Activated CD8-positive, alpha-beta memory T cell treated with anti-CD3 and anti-CD28 coated beads for 1 hour (primary cell): ENCODE data around the gene CPT1B.
A peak's percentile ranks its signal among the peaks of the same experiment; 100 is the strongest.
"Not testable (repeated sequence)": the region's sequence is repeated elsewhere in the genome, so short reads cannot be mapped to it uniquely, and the experiment has no call there.

Experiments
- DNase-seq, 2 donors: peaks; one replicate each; pipeline ENCODE4 v3.0.0-alpha.2; 2020; ENCODE audit warnings: low read depth in 1 of 2; ENCODE audit errors: extremely low read depth in 1 of 2

Gene CPT1B

DNA sequence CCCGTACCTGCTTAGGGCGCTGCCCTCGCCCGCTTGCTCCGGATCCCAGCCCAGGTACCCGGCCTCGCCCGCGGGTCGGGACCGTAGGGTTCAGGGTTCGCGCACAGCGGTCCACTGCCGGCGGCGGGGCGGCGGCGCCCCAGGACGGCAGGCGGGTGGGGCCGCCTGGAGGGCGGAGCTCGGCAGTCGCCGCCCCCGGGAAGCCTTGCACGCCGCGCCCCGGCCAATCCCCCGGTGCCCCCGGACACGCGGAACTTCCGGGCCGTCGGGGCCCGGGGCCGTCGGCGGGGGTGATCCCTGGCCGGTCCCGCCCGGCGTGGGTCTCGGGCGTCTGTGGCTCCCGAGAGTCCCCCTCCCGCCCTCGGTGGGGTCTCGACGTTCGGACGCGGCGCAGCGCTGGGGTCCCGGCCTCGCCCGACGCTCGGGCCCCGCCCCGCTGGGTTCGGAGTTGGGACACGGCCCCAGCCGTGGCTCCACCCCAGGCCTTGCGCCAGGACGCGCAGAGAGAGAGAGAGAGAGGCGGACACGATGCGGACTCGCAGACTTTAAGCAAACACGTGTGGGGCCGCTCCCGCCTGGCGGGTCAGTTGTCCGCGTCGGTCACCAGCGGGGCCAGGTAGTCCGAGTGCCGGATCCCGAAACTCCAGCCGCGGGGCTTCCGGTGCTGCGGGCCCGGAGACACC, 48.2 kb downstream of the CPT1B start, which contains the start of gene TYMP:
Gene TYMP, minus strand, starts transcription at position 116 of the 683 bp plus-strand sequence. CDS start 303 bp downstream, outside the sequence.
- peak in 1 of 2 donors; percentile 61 for DNase-seq

DNA sequence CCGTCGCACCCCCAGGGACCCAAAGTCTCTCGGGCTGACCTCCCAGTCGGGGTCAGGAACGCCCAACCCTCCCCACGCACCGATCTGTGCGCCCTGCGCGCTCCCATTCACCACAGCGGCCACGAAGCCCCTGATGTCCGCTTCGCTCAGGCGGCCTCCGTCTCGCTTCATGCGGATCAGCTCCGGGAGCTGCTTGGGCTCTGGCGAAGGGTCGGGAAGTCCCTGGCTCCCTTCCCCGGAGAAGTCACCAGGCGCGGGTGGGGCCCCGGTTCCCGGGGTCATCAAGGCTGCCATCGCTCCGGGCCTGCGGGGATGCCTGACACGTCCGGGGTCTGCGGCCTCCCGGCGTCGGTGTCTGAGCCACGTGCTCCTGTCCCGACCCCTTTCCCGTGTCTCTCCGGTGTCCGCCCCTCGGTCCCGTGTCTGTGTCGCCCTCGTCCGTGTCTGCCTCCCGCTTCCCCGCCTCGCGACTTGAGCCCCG, 48.8 kb downstream of the CPT1B start:
- no peak for DNase-seq

DNA sequence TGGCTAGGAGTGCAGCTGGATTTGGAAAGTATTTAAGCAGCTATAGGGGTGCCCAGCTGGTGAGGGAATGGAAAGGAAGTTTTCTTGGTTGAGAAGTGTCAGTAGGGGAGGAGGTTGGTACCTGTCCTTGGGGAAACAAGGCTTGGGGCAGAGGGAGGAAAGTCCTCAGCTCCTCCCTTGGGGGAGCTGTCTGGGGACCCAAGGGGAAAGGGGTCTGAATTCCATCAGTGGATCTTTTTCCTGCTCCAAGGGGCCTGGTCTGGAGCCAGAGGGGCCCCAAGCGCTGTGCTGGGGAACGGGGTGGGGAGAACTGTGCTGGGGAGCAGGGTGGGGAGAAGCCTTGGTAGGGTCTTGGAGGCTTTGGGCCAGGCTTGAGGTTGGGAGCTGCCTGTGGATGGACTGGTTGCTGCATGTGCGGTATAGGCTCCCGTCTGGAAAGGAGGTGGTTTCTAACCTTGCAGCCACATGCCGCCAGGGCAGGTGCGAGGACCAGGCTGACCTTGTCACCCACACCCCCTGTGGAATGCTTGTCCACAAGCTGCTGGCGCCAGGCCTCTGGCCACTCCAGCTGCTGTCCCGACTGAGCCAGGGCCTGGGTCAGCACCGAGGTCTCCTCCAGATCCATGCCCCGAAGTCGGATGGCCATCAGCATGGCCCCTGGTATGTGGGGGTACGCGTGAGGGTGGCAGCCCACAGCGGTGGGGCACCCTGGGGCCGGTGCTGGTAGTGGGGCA, 49.4 kb downstream of the CPT1B start:
- no peak for DNase-seq

DNA sequence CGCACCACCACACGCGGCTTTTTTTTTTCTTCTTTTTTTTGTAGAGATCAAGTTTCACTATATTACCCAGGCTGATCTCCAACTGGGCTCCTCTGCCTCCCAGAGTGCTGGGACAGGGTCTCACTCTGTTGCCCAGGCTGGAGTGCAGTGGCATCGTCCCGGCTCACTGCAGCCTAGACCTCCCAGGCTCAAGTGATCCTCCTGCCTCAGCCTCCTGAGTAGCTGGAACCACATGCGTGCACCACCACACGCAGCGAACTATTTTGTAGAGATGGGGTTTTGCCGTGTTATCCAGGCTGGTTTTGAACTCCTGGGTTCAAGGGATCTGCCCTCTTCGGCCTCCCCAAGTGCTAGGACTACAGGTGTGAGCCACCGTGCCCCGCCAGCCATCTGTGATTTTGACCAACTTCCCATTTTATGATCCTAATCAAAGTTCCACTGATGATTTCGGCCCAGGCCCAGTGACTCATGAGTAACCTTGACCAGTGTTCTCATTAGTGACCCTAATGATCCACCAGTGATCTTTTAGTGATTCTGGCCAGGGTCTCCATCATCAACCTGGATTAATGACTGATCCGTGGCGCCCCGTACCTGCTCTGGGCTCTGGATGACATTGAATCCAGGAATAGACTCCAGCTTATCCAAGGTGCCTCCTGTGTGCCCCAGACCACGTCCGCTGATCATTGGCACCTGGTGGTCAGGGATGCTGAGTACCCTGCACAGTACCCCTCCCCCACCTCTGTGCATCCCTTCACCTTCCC, 50.1 kb downstream of the CPT1B start:
- DNase-seq, result no peak

DNA sequence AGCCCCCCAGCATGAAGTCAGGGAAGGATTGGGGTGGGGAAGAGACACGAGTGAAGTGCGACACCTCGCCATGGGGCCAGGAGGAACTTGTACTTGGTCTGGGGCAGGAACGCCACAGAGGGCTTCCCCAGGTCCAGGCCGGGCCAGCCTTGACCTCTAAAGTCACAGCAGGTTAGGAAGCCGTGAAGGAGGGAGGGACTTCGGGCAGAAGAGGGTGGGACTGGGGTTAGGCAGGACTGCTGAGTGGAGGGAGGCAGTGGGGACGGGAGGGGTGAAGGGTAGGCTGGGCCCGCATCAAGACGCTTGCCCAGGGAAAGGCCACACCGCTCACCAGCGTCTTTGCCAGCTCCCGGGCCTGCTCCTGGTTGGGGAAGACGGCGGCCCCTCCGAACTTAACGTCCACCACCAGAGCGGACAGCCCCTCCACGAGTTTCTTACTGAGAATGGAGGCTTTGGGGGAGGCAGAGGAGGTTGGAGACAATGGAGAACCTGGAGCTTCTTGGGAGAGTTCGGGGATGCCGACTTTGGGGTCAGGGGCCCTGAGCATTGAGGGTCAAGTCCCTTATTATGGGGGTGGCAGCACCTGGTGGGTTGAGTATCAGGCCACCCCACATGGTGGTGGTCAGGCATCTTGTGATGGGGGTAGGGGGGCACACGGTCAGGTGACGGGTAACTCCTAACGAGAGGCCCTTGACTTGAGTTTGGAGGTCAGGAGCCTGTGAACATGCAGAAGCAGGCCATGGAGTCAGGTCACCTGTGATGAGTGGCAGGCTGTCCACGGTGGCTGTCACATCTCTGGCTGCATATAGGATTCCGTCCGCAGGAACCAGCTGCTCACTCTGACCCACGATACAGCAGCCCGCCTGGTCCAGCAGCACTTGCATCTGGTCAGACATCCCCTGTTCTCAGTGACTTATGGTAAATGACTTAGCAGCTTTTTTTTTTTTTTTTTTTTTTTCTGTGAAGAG, 51.1 kb downstream of the CPT1B start:
- DNase-seq, result no peak

DNA sequence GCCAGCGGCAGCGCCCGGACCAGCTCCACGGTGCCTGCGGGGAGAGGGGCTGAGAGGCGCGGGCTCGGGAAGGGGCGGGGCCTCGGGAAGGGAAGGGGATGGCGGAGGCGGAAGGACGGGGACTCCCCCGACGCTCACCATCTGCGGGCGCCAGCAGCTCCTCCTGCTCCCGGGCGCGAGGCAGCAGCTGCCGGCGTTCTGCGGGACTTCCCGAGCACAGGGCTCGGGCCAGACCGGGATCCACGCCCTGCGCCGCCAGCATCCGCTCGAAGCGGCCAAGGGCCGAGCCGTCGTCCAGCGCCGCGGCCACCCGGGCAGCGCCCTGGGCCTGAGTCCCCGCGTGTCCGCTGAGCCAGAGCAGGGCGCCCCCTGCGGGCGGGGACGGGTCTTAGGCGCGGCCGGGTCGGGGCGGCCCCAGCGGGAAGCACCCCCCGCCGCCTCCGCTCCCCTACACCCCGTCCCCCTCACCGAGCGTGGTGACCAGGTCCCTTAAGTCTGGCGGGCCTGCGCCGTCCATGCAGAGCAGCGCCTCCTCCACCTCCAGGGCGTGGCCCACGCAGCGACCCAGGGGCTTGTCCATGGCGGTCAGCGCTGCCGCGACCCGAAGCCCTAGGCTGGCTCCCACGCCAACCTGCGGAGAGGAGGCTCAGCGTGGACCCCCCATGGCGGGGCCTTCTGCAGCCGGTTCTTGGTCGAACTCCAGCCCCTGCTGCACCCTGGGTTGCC, 52.0 kb downstream of the CPT1B start:
- DNase-seq, result peak; percentile 57 to 71

DNA sequence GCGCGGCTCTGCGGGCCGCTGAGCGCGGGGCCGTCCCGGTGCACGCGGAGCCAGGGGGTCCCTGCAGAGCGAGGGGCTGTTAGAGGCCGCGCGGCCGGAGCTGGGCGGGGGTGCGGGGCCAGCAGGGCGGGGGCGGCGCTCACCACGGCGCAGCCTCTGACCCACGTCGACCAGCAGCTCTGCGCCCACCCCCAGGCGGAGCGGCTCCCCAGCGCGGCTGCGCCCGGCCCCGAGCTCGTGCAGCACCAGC, 52.4 kb downstream of the CPT1B start:
- no peak for DNase-seq

DNA sequence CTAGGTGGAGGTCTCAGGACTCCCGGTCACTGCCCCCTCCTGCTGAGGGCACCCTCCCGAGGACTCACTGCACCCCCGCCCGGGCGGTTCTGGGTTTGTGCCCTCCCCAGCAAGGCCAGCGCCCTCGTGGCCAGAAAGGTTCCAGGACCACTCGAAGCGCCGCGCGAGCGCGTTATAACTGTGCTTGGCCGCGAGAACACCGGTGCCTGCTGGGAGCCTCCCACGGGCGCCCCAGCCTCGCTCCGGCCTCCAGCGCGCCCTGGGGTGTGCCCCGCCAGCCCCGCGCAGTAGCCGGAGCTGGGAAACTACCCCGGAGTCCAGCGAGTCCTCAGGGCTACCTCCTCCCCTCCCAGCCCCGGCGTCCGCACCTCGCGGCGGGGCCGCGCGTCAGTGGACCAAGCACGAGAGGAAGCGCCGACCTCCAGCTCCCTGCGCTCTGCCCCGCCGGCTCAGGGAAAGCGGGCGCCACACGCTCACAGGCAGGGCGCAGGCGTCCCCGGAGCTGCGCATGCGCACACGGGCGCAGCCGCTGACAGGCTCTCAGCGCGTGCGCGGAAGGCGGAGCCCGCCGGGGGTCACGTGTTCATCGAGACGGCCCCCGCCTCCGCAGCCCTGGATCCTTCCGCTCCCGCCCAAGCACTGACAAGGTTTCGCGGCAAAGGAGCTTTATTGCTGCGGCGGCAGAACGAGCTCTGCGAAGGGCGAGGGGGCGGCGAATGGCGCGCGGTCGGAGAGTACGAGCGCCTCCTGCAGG, 52.9 kb downstream of the CPT1B start, which contains the start of gene SCO2:
Gene SCO2, minus strand, starts transcription at position 495 of the 754 bp plus-strand sequence. CDS start 1,187 bp downstream, outside the sequence.
- DNase-seq, result peak; percentile 93 to 95

DNA sequence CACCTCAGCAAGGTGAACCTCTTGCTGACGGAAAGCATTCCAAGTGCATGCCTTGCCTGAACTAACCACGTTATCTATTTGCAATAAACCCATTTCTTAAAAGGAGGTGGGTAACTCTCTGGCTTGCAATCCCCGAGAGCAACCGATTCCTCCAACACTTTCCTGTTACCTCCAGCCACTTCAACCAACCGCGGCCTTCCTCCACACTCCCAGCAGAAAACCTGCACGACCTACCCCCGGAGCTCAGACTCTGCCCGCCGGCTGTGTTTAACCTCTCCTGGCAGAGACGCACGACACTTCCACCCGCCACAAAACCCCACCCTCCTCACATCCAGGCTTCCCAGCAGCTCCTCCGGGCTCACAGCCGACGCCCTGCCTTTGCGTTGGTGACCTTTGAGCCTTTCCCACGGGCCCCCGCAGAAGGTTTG, 53.5 kb downstream of the CPT1B start:
- DNase-seq, result no peak

DNA sequence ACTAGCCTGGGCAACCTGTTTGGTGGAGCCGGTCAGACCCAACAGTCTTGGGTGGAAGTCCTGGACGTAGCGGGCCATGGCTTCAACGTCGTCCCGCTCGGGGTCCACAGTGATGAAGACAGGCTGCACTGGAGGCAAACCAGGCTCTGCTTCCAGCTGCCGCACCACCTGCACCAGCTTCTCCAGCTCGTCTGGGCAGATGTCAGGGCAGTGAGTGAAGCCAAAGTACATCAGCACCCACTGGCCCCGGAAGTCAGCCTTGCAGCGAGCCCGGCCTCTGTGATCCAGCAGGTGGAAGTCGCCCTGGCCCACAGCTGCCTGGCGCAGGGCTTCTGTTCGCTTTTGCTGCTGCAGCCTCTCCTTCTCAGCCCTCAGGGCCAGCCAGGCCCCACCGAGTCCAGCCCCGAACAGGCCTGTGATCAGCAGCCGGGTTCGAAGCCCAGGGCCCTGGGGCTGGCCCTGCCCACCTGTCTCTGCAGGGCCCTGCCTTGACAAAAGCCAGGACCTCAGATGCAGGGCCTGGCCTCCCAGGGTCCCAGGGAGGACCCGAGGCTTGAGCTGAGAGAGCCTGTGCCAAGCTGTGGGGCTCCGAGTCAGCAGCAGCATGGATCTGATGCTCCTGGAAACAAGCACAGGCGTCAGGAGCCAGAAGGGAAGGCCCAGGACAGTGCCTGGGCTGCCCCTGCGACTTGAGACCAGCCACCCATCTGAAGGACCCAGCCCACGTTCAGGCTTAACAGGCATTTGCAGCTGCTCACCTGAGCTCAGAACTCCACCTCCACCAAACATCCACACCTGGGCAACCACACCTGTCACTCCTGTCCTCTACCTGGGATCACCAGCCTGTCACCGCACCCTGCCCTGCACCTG, 54.2 kb downstream of the CPT1B start:
- DNase-seq, result no peak

DNA sequence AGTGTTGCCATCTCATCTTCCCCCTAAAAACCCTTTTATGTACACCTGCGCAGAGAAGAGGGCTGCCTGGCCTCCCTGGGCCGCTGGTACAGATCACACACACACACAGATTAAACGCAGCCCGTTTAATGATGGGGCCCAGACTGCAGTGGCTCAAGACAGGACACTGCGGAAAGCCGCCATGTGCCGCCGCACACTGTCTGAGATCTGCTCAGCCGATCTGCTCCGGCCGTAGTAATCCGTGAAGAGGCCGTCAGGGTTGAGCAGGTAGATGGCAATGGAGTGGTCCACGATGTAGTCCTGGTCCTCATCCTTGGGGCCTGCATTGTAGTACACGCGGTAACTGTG, 54.8 kb downstream of the CPT1B start:
- DNase-seq, result no peak

DNA sequence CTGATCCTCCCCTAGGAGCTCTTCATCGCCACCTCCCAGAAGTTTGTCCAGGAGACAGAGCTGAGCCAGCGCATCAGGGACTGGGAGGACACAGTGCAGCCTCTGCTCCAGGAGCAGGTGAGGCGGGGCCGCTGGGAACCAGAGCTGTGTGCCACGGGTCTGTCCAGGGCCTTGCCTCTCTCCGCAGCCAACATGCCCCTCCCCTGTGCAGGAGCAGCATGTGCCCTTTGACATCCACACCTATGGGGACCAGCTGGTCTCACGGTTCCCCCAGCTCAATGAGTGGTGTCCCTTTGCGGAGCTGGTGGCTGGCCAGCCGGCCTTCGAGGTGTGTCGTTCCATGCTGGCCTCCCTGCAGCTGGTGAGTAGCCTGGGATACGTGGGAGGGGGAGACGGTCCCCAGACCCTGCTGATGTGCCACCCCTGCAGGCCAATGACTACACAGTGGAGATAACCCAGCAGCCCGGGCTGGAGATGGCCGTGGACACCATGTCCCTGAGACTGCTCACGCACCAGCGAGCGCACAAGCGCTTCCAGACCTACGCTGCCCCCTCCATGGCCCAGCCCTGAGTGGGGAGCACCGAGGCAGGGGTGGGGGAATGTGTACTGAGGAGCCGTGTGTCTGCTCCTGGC, 55.3 kb downstream of the CPT1B start:
- DNase-seq, result no peak

DNA sequence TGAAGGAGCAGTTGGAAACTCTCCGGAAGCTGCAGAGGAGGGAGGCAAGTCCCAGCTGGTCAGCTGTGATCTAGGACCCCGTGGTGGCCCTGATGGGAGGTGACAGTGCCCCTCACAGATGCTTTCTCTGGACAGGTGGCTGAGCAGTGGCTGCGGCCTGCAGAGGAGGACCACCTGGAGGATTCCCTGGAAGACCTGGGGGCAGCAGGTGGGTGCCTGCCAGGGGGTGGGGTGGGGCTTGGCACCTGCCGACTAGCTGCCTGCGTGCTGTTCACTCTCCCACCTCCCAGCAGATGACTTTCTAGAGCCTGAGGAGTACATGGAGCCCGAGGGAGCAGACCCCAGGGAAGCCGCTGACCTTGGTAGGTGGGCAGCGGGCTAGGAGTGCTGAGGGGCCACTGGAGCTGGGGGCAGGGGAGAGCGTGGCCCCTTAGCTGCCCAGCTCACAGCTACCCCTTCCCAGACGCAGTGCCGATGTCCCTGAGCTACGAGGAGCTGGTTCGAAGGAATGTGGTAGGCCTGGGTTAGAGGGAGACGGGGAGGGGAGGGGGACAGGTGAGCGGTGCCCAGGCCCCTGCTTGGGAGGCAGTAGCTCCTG, 55.9 kb downstream of the CPT1B start:
- no peak for DNase-seq

DNA sequence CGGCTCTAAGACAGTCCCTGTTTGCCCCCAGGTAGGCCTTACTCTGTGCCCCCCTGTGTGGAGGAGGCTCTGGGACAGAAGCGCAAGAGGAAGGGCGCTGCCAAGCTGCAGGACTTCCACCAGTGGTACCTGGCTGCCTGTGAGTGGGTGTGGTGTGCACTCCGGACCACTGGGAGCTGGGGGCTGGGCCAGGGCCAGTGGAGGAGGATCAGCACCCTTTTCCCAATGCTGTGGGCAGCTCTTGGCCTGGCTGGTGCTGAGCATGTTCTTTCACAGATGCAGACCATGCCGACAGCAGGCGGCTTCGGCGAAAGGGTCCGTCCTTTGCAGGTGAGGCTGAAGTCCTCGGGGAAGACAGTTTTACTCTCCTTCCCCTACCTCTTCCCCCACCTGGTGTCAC, 56.5 kb downstream of the CPT1B start:
- DNase-seq, result no peak

DNA sequence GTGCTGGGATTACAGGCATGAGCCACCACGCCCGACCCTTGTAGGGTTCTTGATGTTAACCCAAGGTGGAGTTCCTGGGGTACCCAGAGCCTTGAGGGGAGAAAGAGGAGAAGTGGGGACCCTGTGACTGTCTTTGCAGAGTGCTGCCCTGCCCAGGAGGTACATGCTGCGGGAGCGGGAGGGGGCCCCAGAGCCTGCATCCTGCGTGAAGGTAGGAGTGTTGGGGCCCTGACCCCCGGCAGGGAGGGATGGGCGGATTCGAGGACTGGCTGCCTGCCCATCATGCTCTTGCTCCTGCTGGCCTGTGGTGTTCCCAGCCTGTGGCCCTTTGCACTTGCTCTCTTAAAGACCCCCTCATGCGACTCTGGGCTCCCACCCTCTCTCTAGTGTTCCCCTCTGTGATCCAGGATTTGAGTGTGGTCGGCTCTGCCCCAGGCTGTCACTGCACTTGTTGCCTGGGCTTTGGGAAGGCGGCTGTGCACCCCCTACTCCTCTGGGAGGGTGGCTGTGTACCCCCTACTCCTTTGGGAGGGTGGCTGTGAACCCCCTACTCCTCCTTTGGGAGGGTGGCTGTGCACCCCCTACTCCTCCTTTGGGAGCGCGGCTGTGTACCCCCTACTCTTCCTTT, 57.3 kb downstream of the CPT1B start:
- DNase-seq, result no peak

DNA sequence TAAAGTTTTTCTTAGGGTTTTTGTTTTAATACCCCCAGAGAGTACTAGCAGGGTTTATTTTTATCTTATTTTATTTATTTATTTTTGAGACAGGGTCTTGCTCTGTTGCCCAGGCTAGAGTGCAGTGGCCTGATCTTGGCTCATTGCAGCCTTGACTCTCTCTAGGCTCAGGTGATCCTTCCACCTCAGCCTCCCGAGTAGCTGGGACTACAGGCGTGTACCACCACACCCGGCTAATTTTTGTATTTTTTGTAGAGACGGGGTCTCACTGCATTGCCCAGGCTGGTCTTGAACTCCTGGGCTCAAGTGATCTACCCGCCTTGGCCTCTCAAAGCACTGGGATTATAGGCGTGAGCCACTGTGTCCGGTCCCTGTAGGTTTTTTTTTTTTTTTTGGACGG, 58.0 kb downstream of the CPT1B start:
- DNase-seq, result not testable (repeated sequence)

DNA sequence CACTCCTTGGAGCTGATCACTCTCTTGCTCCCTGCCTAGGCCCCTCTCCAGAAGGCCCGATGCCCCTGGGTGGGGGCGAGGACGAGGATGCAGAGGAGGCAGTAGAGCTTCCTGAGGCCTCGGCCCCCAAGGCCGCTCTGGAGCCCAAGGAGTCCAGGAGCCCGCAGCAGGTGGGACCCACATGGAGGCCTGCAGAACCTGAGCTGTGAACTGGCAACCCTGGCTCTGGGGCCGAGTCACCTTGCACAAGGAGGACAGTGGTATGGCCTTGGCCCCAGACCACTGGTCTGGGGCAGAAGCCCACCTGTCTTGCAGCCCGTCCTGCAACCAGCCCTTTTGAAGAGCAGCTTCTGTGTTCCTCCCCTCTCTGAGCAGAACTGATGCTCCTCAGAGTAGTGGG, 59.1 kb downstream of the CPT1B start:
- no peak for DNase-seq
